H1 (cell line): ENCODE results near the gene B3GALT4. TPM values are rescaled to one million over a fixed set of nuclear protein-coding genes. Genes with fewer than 3 reads are reported as not detected.

Experiments
- BCL11A ChIP-seq, 2 experiments: IDR thresholded peaks; one replicate each; pipeline ENCODE4 v1.6.1; 2011; ENCODE audit warnings: low read depth in 2 of 2, low read length in 2 of 2, mild to moderate bottlenecking in 2 of 2
- SIN3A ChIP-seq, 2 experiments: IDR thresholded peaks in 1 of 2; conservative IDR thresholded peaks in 1 of 2; 2 replicates each; pipeline ENCODE4 v1.6.1; 2011 to 2012; ENCODE audit warnings: low read length in 2 of 2, improper control_type of control experiment in 1 of 2, low read depth in 1 of 2, mild to moderate bottlenecking in 1 of 2
- polyA plus RNA-seq, 7 experiments: library from polyadenylated mRNA; depleted of rRNA in 3 of 7; stranded (reverse) in 5 of 7; unstranded in 2 of 7; fragments of >200 nt in 5 of 7; fragments of 200-250 nt in 2 of 7; gene quantifications; 1 replicate in 5 of 7; 2 replicates in 1 of 7; 4 replicates in 1 of 7; pipeline versions ENCODE4 v1.2.1 to v1.2.3, GENCODE V29; 2011 to 2013; ENCODE audit warnings: missing spikeins in 2 of 7, mixed read lengths in 2 of 7
- total RNA-seq: library from RNA; stranded (reverse); fragmentation: NEBNext Ultra II Directional; extraction: Animal tissue kit (Norgen Biotek cat#: 25700); gene quantifications from 2 replicates; pipeline ENCODE4 v1.2.1, GENCODE V29; 2021
- TF ChIP-seq, protein P1 (sequence below): fragments of 300-600 bp; sonication (generic); IDR thresholded peaks from 2 replicates; pipeline ENCODE4 v1.7.1; 2012; ENCODE audit warnings: low read length, moderate library complexity, mild to moderate bottlenecking, inconsistent platforms; ENCODE audit not compliant: insufficient replicate concordance
- TF ChIP-seq, protein P2 (sequence below): IDR thresholded peaks from 2 replicates; pipeline ENCODE4 v1.6.1; 2011; ENCODE audit warnings: low read depth, mild to moderate bottlenecking, low read length; ENCODE audit not compliant: insufficient read depth

Gene B3GALT4
- total and polyA plus RNA-seq, 2 of the 8 experiments (the other 6 are each of a cell fraction or from before 2014, with no cell fraction given), result 2.2 to 3.0 TPM

DNA sequence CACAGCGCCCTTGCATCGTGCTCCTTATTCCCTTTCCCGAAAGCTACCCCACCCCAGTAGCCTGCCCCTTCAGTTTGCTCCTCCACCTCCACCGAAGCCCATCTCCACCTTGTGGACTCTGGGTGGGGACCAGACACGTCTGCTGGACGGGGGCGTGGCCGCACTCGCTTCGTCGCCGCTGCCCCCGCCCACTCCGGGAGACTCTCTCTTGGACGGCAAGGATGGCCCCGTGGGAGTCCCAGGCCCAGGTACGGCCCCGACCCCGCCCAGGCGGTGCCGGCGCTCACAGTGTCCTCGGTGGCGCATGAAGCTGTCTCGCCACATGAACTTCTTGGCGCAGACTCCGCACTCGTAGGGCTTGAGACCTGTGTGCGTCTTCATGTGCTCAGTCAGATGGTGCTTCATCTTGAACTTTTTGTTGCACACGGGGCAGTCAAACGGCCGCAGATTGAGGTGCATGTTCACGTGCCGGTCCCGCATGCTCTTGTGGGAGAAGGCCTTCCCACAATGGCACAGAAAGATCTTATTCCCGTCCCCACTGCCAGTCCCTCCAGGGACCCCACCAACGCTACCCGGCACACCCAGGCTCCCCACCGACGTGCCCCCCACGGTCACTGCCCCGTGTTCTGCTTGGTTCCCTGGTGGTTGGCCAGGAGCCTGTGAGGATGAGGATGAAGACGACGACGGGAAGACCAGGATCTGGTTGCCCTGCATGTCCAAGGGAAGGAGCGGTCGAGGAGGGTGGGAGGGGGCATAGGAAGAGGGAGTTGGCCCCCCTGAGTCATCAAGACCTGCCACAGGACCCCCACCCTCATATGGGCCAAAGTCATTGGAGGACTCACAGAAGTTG, 38.2 kb downstream of the B3GALT4 start (continued):
- TF ChIP-seq, protein P1, sequence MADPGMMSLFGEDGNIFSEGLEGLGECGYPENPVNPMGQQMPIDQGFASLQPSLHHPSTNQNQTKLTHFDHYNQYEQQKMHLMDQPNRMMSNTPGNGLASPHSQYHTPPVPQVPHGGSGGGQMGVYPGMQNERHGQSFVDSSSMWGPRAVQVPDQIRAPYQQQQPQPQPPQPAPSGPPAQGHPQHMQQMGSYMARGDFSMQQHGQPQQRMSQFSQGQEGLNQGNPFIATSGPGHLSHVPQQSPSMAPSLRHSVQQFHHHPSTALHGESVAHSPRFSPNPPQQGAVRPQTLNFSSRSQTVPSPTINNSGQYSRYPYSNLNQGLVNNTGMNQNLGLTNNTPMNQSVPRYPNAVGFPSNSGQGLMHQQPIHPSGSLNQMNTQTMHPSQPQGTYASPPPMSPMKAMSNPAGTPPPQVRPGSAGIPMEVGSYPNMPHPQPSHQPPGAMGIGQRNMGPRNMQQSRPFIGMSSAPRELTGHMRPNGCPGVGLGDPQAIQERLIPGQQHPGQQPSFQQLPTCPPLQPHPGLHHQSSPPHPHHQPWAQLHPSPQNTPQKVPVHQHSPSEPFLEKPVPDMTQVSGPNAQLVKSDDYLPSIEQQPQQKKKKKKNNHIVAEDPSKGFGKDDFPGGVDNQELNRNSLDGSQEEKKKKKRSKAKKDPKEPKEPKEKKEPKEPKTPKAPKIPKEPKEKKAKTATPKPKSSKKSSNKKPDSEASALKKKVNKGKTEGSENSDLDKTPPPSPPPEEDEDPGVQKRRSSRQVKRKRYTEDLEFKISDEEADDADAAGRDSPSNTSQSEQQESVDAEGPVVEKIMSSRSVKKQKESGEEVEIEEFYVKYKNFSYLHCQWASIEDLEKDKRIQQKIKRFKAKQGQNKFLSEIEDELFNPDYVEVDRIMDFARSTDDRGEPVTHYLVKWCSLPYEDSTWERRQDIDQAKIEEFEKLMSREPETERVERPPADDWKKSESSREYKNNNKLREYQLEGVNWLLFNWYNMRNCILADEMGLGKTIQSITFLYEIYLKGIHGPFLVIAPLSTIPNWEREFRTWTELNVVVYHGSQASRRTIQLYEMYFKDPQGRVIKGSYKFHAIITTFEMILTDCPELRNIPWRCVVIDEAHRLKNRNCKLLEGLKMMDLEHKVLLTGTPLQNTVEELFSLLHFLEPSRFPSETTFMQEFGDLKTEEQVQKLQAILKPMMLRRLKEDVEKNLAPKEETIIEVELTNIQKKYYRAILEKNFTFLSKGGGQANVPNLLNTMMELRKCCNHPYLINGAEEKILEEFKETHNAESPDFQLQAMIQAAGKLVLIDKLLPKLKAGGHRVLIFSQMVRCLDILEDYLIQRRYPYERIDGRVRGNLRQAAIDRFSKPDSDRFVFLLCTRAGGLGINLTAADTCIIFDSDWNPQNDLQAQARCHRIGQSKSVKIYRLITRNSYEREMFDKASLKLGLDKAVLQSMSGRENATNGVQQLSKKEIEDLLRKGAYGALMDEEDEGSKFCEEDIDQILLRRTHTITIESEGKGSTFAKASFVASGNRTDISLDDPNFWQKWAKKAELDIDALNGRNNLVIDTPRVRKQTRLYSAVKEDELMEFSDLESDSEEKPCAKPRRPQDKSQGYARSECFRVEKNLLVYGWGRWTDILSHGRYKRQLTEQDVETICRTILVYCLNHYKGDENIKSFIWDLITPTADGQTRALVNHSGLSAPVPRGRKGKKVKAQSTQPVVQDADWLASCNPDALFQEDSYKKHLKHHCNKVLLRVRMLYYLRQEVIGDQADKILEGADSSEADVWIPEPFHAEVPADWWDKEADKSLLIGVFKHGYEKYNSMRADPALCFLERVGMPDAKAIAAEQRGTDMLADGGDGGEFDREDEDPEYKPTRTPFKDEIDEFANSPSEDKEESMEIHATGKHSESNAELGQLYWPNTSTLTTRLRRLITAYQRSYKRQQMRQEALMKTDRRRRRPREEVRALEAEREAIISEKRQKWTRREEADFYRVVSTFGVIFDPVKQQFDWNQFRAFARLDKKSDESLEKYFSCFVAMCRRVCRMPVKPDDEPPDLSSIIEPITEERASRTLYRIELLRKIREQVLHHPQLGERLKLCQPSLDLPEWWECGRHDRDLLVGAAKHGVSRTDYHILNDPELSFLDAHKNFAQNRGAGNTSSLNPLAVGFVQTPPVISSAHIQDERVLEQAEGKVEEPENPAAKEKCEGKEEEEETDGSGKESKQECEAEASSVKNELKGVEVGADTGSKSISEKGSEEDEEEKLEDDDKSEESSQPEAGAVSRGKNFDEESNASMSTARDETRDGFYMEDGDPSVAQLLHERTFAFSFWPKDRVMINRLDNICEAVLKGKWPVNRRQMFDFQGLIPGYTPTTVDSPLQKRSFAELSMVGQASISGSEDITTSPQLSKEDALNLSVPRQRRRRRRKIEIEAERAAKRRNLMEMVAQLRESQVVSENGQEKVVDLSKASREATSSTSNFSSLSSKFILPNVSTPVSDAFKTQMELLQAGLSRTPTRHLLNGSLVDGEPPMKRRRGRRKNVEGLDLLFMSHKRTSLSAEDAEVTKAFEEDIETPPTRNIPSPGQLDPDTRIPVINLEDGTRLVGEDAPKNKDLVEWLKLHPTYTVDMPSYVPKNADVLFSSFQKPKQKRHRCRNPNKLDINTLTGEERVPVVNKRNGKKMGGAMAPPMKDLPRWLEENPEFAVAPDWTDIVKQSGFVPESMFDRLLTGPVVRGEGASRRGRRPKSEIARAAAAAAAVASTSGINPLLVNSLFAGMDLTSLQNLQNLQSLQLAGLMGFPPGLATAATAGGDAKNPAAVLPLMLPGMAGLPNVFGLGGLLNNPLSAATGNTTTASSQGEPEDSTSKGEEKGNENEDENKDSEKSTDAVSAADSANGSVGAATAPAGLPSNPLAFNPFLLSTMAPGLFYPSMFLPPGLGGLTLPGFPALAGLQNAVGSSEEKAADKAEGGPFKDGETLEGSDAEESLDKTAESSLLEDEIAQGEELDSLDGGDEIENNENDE, result no peak
- TF ChIP-seq BCL11A (IDR thresholded peaks at IDR 0.05; ENCODE audit: low read depth in 2 of 2, low read length in 2 of 2), result no peak
- TF ChIP-seq, protein P2, sequence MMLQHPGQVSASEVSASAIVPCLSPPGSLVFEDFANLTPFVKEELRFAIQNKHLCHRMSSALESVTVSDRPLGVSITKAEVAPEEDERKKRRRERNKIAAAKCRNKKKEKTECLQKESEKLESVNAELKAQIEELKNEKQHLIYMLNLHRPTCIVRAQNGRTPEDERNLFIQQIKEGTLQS, result no peak
- 0 out of 4 replicates have a peak, but pooled peaks of 1 of the 2 experiments have one; percentile 20 for TF ChIP-seq SIN3A (conservative IDR thresholded peaks at IDR 0.05 in 1 of 2, IDR thresholded peaks at IDR 0.05 in 1 of 2; ENCODE audit: low read depth in 1 of 2, low read length in 2 of 2)
- TF ChIP-seq, all 59 proteins: peak for 3
